Effector memory CD8-positive, alpha-beta T cell (primary cell): ENCODE results near the gene CACNG7.

Experiments
- ATAC-seq: fragments of 150-1000 bp; cut with Tn5 transposase; replicated peaks from 2 replicates; pipeline ENCODE4 v1.10.0; 2021; ENCODE audit warnings: mild to moderate bottlenecking, moderate library complexity
- DNase-seq, 3 experiments: peaks; one replicate each; pipeline ENCODE4 v3.0.0; 2021
- H3K27ac Mint-ChIP-seq, 2 donors: one replicate each; pipeline ENCODE4 v1.8.0; 2022; ENCODE audit warnings: mild to moderate bottlenecking in 2 of 2, mixed read lengths in 2 of 2, moderate library complexity in 2 of 2
- H3K27me3 Mint-ChIP-seq, 2 donors: one replicate each; pipeline ENCODE4 v1.8.0; 2022; ENCODE audit warnings: mixed read lengths in 2 of 2
- H3K36me3 Mint-ChIP-seq: one replicate; pipeline ENCODE4 v1.8.0; 2022; ENCODE audit warnings: mild to moderate bottlenecking, moderate library complexity, mixed read lengths; ENCODE audit not compliant: insufficient read depth
- H3K4me1 Mint-ChIP-seq, 2 donors: one replicate each; pipeline ENCODE4 v1.8.0; 2022; ENCODE audit warnings: low read depth in 2 of 2, mixed read lengths in 2 of 2
- H3K4me3 Mint-ChIP-seq, 2 donors: one replicate each; pipeline ENCODE4 v1.8.0; 2022; ENCODE audit warnings: mild to moderate bottlenecking in 2 of 2, mixed read lengths in 2 of 2, moderate library complexity in 2 of 2
- H3K9me3 Mint-ChIP-seq, 2 donors: one replicate each; pipeline ENCODE4 v1.8.0; 2022; ENCODE audit warnings: mixed read lengths in 2 of 2

The CACNG7 gene

DNA sequence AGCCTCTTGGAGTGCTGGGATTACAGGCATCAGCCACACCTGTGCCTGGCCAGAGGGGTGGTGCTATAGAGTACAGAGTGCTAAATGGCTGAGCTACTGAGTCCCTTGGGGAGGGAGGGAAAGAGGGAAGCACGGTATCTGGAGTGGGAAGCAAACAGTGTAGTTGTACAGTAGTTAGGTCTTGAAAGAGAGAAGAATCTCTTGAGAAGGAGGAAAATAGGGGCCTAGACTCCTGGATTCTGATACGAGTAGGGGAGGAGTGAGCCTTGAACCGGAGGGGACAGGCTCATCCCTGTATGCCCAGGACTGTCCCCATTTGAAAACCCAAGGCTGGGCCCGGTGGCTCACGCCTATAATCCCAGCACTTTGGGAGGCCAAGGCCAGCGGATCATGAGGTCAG is 36.3 kb upstream of the CACNG7 start:
- Mint-ChIP-seq H3K4me1 (peaks cover 53 to 59% of the 10 kb centered on the region in 2 donors), H3K9me3 (peaks cover 0 to 2% of the 10 kb centered on the region in 2 donors), H3K27me3 (no peaks in the 10 kb centered on the region), H3K27ac (peak overlapping the region; percentile 93 to 100), H3K4me3 (peak overlapping the region; percentile 53 to 74), H3K36me3 (peaks cover 100% of the 10 kb centered on the region)
- ATAC-seq, result no peak
- DNase-seq, result peak in 1 of 3 experiments; percentile 29

DNA sequence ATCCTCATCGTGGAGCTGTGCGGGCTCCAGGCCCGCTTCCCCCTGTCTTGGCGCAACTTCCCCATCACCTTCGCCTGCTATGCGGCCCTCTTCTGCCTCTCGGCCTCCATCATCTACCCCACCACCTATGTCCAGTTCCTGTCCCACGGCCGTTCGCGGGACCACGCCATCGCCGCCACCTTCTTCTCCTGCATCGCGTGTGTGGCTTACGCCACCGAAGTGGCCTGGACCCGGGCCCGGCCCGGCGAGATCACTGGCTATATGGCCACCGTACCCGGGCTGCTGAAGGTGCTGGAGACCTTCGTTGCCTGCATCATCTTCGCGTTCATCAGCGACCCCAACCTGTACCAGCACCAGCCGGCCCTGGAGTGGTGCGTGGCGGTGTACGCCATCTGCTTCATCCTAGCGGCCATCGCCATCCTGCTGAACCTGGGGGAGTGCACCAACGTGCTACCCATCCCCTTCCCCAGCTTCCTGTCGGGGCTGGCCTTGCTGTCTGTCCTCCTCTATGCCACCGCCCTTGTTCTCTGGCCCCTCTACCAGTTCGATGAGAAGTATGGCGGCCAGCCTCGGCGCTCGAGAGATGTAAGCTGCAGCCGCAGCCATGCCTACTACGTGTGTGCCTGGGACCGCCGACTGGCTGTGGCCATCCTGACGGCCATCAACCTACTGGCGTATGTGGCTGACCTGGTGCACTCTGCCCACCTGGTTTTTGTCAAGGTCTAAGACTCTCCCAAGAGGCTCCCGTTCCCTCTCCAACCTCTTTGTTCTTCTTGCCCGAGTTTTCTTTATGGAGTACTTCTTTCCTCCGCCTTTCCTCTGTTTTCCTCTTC is 35.1 kb upstream of the CACNG7 start:
- peak in 2 of 3 experiments; percentile 24 to 48 for DNase-seq
- peak overlapping the region; percentile 53 to 74 for H3K4me3 Mint-ChIP-seq
- peaks cover 99% of the 10 kb centered on the region for H3K36me3 Mint-ChIP-seq
- H3K9me3 Mint-ChIP-seq, result peaks cover 0 to 2% of the 10 kb centered on the region in 2 donors
- H3K27me3 Mint-ChIP-seq, result no peaks in the 10 kb centered on the region
- ATAC-seq, result no peak
- H3K4me1 Mint-ChIP-seq, result peaks cover 48 to 51% of the 10 kb centered on the region in 2 donors
- H3K27ac Mint-ChIP-seq, result peak overlapping the region; percentile 93 to 100

DNA sequence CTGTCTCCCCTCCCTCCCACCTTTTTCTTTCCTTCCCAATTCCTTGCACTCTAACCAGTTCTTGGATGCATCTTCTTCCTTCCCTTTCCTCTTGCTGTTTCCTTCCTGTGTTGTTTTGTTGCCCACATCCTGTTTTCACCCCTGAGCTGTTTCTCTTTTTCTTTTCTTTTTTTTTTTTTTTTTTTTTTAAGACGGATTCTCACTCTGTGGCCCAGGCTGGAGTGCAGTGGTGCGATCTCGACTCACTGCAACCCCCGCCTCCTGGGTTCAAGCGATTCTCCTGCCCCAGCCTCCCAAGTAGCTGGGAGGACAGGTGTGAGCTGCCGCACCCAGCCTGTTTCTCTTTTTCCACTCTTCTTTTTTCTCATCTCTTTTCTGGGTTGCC is 34.5 kb upstream of the CACNG7 start:
- Mint-ChIP-seq H3K9me3 (peaks cover 0 to 2% of the 10 kb centered on the region in 2 donors), H3K4me3 (peak overlapping the region; percentile 53 to 74), H3K4me1 (peaks cover 50 to 51% of the 10 kb centered on the region in 2 donors)

DNA sequence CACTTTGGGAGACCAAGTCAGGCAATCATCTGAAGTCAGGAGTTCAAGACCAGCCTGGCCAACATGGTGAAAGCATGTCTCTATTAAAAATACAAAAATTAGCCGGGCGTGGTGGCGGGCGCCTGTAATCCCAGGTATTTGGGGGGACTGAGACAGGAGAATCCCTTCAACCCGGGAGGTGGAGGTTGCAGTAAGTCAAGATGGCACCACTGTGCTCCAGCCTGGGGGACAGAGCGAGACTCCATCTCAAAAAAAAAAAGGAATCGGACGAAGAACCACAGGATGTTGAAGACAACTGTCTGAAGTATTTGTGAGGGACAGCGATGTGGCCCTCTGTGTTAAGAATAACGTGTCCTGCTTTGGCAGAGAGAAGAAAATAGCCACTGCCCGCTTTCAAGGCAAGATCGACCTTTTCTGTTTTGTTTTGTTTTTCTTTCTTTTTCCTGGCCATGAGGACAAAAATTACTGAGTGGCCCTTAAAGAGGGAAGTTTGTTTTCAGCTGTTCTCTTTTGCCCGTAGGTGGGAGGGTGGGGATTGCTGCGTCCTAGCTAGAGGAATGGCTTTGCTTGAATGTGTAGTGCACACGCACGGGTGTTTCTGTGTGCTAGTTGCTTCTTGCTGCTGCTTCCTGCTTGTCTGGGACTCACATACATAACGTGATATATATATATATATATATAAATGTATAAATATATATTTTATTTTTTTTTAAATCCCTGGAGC is 33.3 kb upstream of the CACNG7 start:
- peaks cover 84% of the 10 kb centered on the region for H3K36me3 Mint-ChIP-seq
- peak overlapping the region; percentile 30 to 53 for H3K4me3 Mint-ChIP-seq
- no peaks in the 10 kb centered on the region for H3K27me3 Mint-ChIP-seq
- H3K27ac Mint-ChIP-seq, result peak overlapping the region; percentile 93 to 100
- H3K9me3 Mint-ChIP-seq, result peaks cover 0 to 2% of the 10 kb centered on the region in 2 donors
- H3K4me1 Mint-ChIP-seq, result peaks cover 45 to 46% of the 10 kb centered on the region in 2 donors
- DNase-seq (no peak), ATAC-seq (no peak)

More for the DNA sequence above, 34.5 kb upstream of the CACNG7 start:
- Mint-ChIP-seq H3K36me3 (peaks cover 95% of the 10 kb centered on the region), H3K27me3 (no peaks in the 10 kb centered on the region), H3K27ac (peak overlapping the region; percentile 93 to 100)
- ATAC-seq, result no peak
- no peak for DNase-seq

DNA sequence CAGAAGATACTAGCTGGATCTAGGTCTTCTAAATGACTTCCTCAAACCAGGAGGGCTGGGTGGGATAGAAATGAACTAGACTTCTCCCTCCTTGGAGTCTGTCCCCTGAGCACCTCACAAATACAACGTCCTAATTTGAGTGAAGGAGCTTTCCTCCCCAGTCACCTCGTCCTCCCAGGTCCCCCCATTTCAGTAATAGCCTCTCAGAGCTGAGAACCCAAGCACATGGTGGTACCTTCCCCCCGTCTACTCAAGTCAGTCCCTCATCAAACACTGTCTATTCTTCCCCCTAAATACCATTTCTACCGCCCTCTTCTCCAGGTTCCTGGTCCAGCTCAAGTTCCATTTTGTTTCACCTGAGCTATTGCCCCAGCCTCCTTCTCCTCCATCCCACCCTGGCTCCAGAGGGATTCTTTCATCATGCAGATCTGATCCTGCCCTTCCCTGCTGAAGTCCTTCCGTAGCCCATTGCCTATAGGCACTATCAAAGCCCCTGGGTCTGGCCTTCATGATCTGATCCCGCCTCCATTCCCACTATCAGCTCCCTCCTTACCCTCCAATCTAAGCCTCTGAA is 32.3 kb upstream of the CACNG7 start:
- peaks cover 0 to 2% of the 10 kb centered on the region in 2 donors for H3K9me3 Mint-ChIP-seq
- H3K4me3 Mint-ChIP-seq, result peak overlapping the region in 1 of 2 donors; percentile 48
- DNase-seq, result no peak

DNA sequence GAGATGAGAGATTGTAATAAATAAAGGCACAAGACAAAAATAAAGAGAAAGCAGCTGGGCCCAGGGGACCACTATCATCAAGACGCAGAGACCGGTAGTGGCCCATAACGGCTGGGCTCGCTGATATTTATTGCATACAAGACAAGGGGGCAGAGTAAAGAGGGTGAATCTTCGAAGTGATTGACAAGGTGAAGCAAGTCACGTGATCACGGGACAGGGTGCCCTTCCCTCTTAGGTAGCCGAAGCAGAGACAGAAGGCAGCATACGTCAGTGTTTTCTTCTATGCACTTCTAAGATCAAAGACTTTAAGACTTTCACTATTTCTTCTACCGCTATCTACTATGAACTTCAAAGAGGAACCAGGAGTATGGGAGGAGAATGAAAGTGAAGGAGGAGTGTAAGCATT is 31.7 kb upstream of the CACNG7 start:
- Mint-ChIP-seq H3K27me3 (no peaks in the 10 kb centered on the region), H3K4me3 (peak overlapping the region; percentile 17 to 48), H3K9me3 (peaks cover 0 to 2% of the 10 kb centered on the region in 2 donors), H3K27ac (peak overlapping the region; percentile 93 to 100), H3K36me3 (peaks cover 68% of the 10 kb centered on the region), H3K4me1 (peaks cover 38% of the 10 kb centered on the region in 2 donors)
- peak in 2 of 3 experiments; percentile 23 to 26 for DNase-seq
- no peak for ATAC-seq

More for the DNA sequence above, 32.3 kb upstream of the CACNG7 start:
- Mint-ChIP-seq H3K4me1 (peaks cover 38% of the 10 kb centered on the region in 2 donors), H3K36me3 (peaks cover 74% of the 10 kb centered on the region), H3K27ac (peak overlapping the region; percentile 93 to 100), H3K27me3 (no peaks in the 10 kb centered on the region)
- ATAC-seq, result no peak

DNA sequence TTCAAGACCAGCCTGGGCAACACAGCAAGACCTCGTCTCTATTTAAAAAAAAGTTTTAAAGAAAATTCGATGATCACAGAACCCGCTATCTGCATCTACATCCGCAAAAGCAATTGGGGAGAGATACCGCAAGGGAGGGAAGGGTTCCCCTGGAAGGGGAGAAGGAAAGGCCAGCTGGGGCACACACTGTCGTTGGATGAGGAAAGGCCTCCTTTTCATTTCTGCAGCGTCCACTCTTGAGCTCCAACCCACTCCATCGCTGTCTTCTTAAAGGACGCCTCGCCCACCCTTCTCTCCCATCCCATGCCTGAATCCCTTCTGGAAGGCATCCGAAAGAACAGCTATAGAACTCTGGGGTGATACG is 30.3 kb upstream of the CACNG7 start:
- H3K27ac Mint-ChIP-seq, result no peak overlapping the region
- ATAC-seq (no peak), DNase-seq (no peak)
- peaks cover 32 to 38% of the 10 kb centered on the region in 2 donors for H3K4me1 Mint-ChIP-seq
- no peak overlapping the region for H3K4me3 Mint-ChIP-seq
- peaks cover 11 to 13% of the 10 kb centered on the region in 2 donors for H3K27me3 Mint-ChIP-seq
- H3K9me3 Mint-ChIP-seq, result peaks cover 0 to 2% of the 10 kb centered on the region in 2 donors
- H3K36me3 Mint-ChIP-seq, result peaks cover 54% of the 10 kb centered on the region

DNA sequence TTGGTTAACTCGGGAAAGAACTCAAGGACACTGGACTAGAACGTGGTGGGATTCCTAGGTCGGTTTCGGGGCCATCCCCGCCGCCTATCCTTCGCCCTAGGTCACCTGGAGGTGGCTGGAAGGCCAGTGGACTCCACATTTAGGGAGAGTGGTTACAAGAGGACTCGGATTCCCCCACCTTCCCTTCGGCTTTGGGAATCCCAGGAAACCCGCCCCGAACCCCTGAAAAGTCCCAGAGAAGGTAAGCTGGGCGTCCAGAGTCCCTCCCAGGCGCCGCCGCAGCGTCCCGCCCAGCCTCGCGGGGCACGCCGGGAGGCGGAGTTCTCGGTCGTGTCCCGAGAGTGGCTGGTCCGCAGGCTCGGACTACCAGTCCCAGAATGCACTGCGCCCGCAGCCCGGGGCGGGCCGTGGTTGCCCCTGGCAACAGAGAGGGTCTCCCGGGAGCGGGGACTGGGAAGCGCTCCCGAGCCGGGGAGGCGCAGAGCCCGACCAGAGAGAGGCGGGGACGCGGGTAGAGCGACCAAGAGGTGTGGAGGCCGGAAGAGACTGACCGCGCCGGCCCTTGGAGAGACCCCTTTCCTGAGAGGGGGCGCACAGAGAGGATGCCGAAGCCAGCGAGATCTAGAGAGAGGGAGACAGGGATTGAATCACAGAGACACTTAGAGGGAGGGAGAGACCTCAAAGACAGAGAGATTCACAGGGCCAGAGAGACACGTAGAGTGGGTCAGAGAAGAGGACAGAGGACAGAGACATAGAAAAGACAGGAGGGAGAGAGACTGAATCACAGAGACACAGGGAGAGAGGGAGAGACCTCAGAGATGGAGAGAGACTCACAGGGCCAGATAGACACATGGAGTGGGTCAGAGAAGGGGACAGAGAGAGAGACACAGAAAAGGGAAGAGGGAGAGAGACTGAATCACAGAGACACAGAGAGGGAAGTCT is 29.7 kb upstream of the CACNG7 start:
- Mint-ChIP-seq H3K36me3 (peaks cover 47% of the 10 kb centered on the region), H3K27ac (no peak overlapping the region), H3K9me3 (peaks cover 0 to 2% of the 10 kb centered on the region in 2 donors), H3K27me3 (peaks cover 17 to 20% of the 10 kb centered on the region in 2 donors), H3K4me3 (no peak overlapping the region), H3K4me1 (peaks cover 27 to 34% of the 10 kb centered on the region in 2 donors)
- ATAC-seq (peak; percentile 73), DNase-seq (peak; percentile 76 to 77 (median 77))

DNA sequence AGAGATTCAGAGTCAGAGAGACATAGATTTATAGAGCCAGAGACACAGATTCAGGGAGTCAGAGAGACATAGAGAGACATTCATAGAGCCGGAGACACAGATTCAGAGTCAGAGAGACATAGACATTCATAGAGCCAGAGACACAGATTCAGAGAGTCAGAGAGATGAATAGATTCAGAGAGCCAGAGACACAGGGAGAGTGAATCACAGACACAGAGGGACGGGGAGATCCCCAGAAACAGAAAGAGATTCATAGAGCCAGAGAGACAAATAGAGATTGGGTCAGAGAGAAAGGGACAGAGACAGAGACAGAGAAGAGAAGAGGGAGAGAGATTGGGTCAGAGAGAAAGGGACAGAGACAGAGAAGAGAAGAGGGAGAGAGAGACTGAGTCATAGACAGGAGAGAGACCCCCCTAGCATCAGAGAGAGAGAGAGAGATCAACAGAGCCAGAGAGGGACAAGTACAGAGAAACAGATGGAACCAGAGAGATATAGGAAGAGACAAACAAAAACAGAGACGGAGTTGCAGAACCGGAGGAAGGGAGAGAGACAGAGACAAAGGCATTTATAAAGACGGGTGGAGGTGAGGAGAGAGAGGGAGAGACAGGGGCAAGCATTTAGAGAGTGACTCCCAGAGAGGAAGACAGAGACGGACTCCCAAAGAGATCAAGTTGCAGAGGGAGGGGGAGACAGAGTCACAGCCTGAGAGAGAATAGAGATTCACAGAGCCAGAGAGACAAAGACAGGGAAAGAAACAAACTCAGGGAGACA is 28.2 kb upstream of the CACNG7 start:
- H3K4me3 Mint-ChIP-seq, result no peak overlapping the region

DNA sequence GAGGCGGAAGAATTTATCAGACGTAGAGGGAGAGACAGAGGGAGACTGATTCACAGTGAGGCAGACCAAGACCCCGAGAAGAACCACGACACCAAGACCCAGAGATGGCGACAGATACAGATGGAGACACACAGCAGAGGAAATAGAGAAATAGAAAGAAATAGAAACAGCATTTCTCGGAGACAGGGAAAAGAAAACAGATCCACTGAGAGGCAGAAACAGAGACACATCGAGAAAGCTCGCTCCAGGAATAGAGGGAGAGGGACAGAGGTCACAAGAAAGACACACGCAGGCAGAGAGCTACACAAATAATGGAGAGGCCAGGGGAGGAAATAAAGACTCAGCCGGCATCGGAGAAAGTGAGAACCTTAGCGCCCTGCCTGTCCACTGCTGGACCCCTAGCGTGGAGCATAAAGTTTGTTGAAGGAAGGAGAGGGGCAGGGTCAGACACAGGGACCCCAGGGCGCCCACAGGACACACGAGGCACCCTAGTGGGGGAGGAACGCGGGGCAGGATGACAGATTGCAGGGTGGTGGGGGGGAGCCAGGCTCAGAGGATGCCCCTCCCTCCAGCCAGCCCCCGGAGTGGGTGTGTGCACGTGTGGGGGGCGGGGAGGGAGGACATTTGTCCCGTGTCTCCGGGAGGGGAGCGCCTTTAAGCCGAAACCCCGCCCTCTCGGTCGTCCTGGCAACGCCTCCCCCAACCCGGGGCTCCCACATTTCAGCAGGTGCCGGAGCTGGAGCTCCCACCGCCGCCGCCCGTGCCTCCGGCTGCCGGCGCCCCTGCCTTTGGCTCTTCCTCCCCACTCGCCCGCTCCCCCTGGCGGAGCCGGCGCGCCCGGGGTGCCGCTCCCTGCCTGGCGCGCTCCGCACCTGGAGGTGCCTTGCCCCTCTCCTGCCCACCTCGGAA is 27.3 kb upstream of the CACNG7 start, which contains the start of gene PRKCG:
PRKCG (plus strand) TSS at position 716 of the 909 bp plus-strand sequence. CDS start 298 bp downstream, outside the sequence.
- H3K9me3 Mint-ChIP-seq, result no peaks in the 10 kb centered on the region
- peaks cover 21 to 25% of the 10 kb centered on the region in 2 donors for H3K27me3 Mint-ChIP-seq
- peak; percentile 53 to 59 (median 56) for DNase-seq
- peak; percentile 56 for ATAC-seq
- peaks cover 24% of the 10 kb centered on the region for H3K36me3 Mint-ChIP-seq
- no peak within 1 kb of the TSS for H3K4me3 Mint-ChIP-seq
- no peak within 1 kb of the TSS for H3K27ac Mint-ChIP-seq
- H3K4me1 Mint-ChIP-seq, result peaks cover 16 to 22% of the 10 kb centered on the region in 2 donors

More for the DNA sequence above, 28.2 kb upstream of the CACNG7 start:
- Mint-ChIP-seq H3K36me3 (peaks cover 32% of the 10 kb centered on the region), H3K9me3 (no peaks in the 10 kb centered on the region), H3K27ac (no peak overlapping the region), H3K4me1 (peaks cover 17 to 23% of the 10 kb centered on the region in 2 donors), H3K27me3 (peaks cover 21 to 25% of the 10 kb centered on the region in 2 donors)
- ATAC-seq (no peak), DNase-seq (no peak)

DNA sequence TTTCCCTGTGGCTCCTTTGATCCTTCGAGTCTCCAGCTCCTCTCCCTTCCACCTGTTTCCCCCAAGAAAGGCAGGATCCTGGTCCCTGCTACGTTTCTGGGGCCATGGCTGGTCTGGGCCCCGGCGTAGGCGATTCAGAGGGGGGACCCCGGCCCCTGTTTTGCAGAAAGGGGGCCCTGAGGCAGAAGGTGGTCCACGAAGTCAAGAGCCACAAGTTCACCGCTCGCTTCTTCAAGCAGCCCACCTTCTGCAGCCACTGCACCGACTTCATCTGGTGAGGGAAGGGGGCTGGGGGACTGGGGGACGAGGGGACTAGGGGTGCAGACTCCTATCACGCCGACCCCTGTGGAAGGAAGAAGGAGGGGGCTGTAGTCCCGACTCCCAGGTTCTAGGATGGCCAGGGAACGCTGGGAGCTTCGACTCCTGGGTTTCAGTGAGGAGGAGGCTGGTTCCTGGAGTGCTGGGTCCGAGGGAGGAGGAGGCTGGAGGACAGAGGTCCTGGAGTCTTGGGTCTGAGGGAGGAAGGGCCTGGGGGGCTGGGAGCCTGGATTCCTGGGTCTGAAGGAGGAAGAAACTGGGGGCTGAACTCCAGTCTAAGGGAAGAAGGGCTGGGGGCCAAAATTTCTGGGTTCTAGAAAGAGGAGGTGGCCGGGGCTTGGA is 26.6 kb upstream of the CACNG7 start:
- Mint-ChIP-seq H3K27ac (no peak overlapping the region), H3K36me3 (peaks cover 16% of the 10 kb centered on the region)

More for the DNA sequence above, 26.6 kb upstream of the CACNG7 start:
- H3K27me3 Mint-ChIP-seq, result peaks cover 21 to 25% of the 10 kb centered on the region in 2 donors
- no peak for ATAC-seq
- no peak overlapping the region for H3K4me3 Mint-ChIP-seq
- no peak for DNase-seq
- no peaks in the 10 kb centered on the region for H3K9me3 Mint-ChIP-seq
- H3K4me1 Mint-ChIP-seq, result peaks cover 9 to 15% of the 10 kb centered on the region in 2 donors
